ENCODE results near the gene SIRPA. TPM values are rescaled to one million over a fixed set of nuclear protein-coding genes. Genes with fewer than 3 reads are reported as not detected.

The SIRPA gene
- 6.1 to 6.8 TPM (median 6.4 TPM) in 3 replicates for total RNA-seq

- H3K27me3 Mint-ChIP-seq (ENCODE audit: low read depth), result peaks cover 41% of the 10 kb centered on the region
Measured at GRCh38 chr20:1894951-1895673, at the start of gene SIRPA. Gene SIRPA (plus strand): TSS chr20:1895407. CDS start chr20:1895448, 41 bp downstream.

GRCh38 chr20:1845701-1846100, 49.5 kb upstream of the SIRPA start:
- no peak for DNase-seq (ENCODE audit: low spot score in 2 of 2, unreplicated experiment in 2 of 2)
- Mint-ChIP-seq H3K27ac (no peak overlapping the region), H3K4me1 (peaks cover 3% of the 10 kb centered on the region), H3K27me3 (ENCODE audit: low read depth) (peaks cover 3% of the 10 kb centered on the region), H3K9me3 (peaks cover 11% of the 10 kb centered on the region), H3K36me3 (no peaks in the 10 kb centered on the region), H3K4me3 (no peak overlapping the region)
- TF ChIP-seq, protein P1, sequence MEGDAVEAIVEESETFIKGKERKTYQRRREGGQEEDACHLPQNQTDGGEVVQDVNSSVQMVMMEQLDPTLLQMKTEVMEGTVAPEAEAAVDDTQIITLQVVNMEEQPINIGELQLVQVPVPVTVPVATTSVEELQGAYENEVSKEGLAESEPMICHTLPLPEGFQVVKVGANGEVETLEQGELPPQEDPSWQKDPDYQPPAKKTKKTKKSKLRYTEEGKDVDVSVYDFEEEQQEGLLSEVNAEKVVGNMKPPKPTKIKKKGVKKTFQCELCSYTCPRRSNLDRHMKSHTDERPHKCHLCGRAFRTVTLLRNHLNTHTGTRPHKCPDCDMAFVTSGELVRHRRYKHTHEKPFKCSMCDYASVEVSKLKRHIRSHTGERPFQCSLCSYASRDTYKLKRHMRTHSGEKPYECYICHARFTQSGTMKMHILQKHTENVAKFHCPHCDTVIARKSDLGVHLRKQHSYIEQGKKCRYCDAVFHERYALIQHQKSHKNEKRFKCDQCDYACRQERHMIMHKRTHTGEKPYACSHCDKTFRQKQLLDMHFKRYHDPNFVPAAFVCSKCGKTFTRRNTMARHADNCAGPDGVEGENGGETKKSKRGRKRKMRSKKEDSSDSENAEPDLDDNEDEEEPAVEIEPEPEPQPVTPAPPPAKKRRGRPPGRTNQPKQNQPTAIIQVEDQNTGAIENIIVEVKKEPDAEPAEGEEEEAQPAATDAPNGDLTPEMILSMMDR (IDR thresholded peaks at IDR 0.05; ENCODE audit: unreplicated experiment), result no peak

More at GRCh38 chr20:1894951-1895673, at the start of gene SIRPA:
- H3K4me1 Mint-ChIP-seq, result peaks cover 23% of the 10 kb centered on the region
- H3K36me3 Mint-ChIP-seq, result no peaks in the 10 kb centered on the region
- peak; percentile 41 to 71 for DNase-seq (ENCODE audit: low spot score in 2 of 2, unreplicated experiment in 2 of 2)
- no peak within 1 kb of the TSS for H3K27ac Mint-ChIP-seq
- TF ChIP-seq, protein P1 (IDR thresholded peaks at IDR 0.05; ENCODE audit: unreplicated experiment), result no peak
- H3K4me3 Mint-ChIP-seq, result peak within 1 kb of the TSS; percentile 76
- H3K9me3 Mint-ChIP-seq, result no peaks in the 10 kb centered on the region

GRCh38 chr20:1846341-1846740, 48.9 kb upstream of the SIRPA start:
- TF ChIP-seq, protein P1 (IDR thresholded peaks at IDR 0.05; ENCODE audit: unreplicated experiment), result no peak
- Mint-ChIP-seq H3K27ac (no peak overlapping the region), H3K4me1 (peaks cover 3% of the 10 kb centered on the region), H3K4me3 (no peak overlapping the region), H3K9me3 (peaks cover 11% of the 10 kb centered on the region), H3K36me3 (no peaks in the 10 kb centered on the region), H3K27me3 (ENCODE audit: low read depth) (peaks cover 3% of the 10 kb centered on the region)
- no peak for DNase-seq (ENCODE audit: low spot score in 2 of 2, unreplicated experiment in 2 of 2)

DNA sequence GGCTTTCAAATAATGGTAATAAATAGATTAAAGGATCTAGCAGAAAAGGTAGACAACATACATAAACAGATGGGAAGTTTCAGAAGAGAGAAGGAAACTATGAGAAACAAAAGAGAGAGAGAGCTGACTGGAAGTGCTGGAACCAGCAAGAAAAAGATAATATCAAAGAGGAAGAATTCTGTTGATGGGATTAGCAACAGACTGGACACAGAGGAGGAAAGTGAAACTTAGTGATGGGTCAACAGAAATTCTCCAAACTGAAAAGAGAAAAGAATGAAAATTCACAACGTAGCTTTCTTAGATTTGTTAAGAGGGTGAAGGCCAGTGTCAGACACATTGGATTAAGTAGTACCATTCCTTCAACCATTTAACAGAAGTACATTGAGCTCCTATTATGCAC, 48.3 kb upstream of the SIRPA start:
- DNase-seq (ENCODE audit: low spot score in 2 of 2, unreplicated experiment in 2 of 2), result no peak
- H3K4me1 Mint-ChIP-seq, result peaks cover 3% of the 10 kb centered on the region
- no peak overlapping the region for H3K27ac Mint-ChIP-seq
- no peaks in the 10 kb centered on the region for H3K36me3 Mint-ChIP-seq
- H3K27me3 Mint-ChIP-seq (ENCODE audit: low read depth), result peaks cover 3% of the 10 kb centered on the region
- TF ChIP-seq, protein P1 (IDR thresholded peaks at IDR 0.05; ENCODE audit: unreplicated experiment), result no peak
- no peak overlapping the region for H3K4me3 Mint-ChIP-seq
- peaks cover 11% of the 10 kb centered on the region for H3K9me3 Mint-ChIP-seq

- Mint-ChIP-seq H3K27me3 (ENCODE audit: low read depth) (peaks cover 3% of the 10 kb centered on the region), H3K27ac (no peak overlapping the region), H3K36me3 (no peaks in the 10 kb centered on the region), H3K4me3 (no peak overlapping the region), H3K9me3 (peaks cover 11% of the 10 kb centered on the region), H3K4me1 (peaks cover 3% of the 10 kb centered on the region)
- TF ChIP-seq, protein P1 (IDR thresholded peaks at IDR 0.05; ENCODE audit: unreplicated experiment), result no peak
- no peak for DNase-seq (ENCODE audit: low spot score in 2 of 2, unreplicated experiment in 2 of 2)
Measured at GRCh38 chr20:1847780-1848179, 47.4 kb upstream of the SIRPA start.
